Panc1 (cell line): Measurements from ENCODE around the gene GFER. TPM values are rescaled to one million over a fixed set of nuclear protein-coding genes. Genes with fewer than 3 reads are reported as not detected.

ENCODE experiments used
- ATAC-seq: fragments of 200-7000 bp; cut with Tn5 transposase; 2 replicates; pipeline ENCODE4 v1.9.1; 2020; ENCODE audit warnings: mild to moderate bottlenecking, moderate library complexity
- BruUV-seq: library from RNA; stranded (reverse); fragments of 400-500 nt; replicated peaks from 2 replicates; lab custom pipeline; 2021; lab: Mats Ljungman, UMichigan
- CTCF ChIA-PET: fragments of 300-600 bp; sonication (Branson Sonifier 250); formaldehyde crosslinking; loops from one replicate; lab custom pipeline; 2022; ENCODE audit warnings: antibody characterized with exemption; lab: Charles Lee
- POLR2A ChIA-PET: fragments of 300-600 bp; sonication (Branson Sonifier 250); formaldehyde crosslinking; loops from one replicate; lab custom pipeline; 2022; ENCODE audit warnings: antibody characterized with exemption; lab: Charles Lee
- DNase-seq: peaks from one replicate; pipeline ENCODE4 v3.0.0-alpha.2; 2010; ENCODE audit warnings: low read depth, low spot score
- H3K27ac ChIP-seq: 2 replicates; pipeline ENCODE4 v1.5.1; 2011; ENCODE audit warnings: mild to moderate bottlenecking, low read length, inconsistent platforms
- H3K27me3 ChIP-seq: fragments of 200-500 bp; sonication (Bioruptor generic); 2 replicates; pipeline ENCODE4 v1.6.0; 2014; ENCODE audit warnings: low read length, inconsistent platforms; ENCODE audit not compliant: control insufficient read depth, insufficient read depth
- H3K36me3 ChIP-seq: fragments of 200-500 bp; sonication (Bioruptor generic); 2 replicates; pipeline ENCODE4 v1.5.1; 2014; ENCODE audit warnings: inconsistent platforms, mild to moderate bottlenecking, low read length, moderate library complexity; ENCODE audit not compliant: control insufficient read depth, insufficient read depth
- H3K4me1 ChIP-seq: 2 replicates; pipeline ENCODE4 v1.5.1; 2011; ENCODE audit warnings: inconsistent platforms, mild to moderate bottlenecking, low read length, moderate library complexity; ENCODE audit not compliant: control insufficient read depth, insufficient read depth
- H3K4me3 ChIP-seq, 2 experiments: 2 replicates each; pipeline ENCODE4 v1.5.1; 2011 to 2012; ENCODE audit warnings: low read depth in 2 of 2, low read length in 2 of 2, mild to moderate bottlenecking in 2 of 2, inconsistent platforms in 1 of 2, moderate library complexity in 1 of 2
- H3K9me3 ChIP-seq: fragments of 200-500 bp; sonication (Bioruptor generic); 2 replicates; pipeline ENCODE4 v1.5.1; 2014; ENCODE audit warnings: low read depth, mild to moderate bottlenecking, inconsistent platforms, low read length, moderate library complexity; ENCODE audit not compliant: control insufficient read depth, insufficient read depth
- POLR2AphosphoS5 ChIP-seq: IDR thresholded peaks from 2 replicates; pipeline ENCODE4 v1.6.1; 2012; ENCODE audit warnings: mild to moderate bottlenecking, low read depth, low read length, moderate library complexity
- SIN3A ChIP-seq: IDR thresholded peaks from 2 replicates; pipeline ENCODE4 v1.6.1; 2012; ENCODE audit warnings: low read depth, mild to moderate bottlenecking, low read length, moderate library complexity, borderline replicate concordance; ENCODE audit not compliant: insufficient read depth
- TCF7L2 ChIP-seq: IDR thresholded peaks from 2 replicates; pipeline ENCODE4 v1.6.1; 2011; ENCODE audit warnings: mild to moderate bottlenecking, low read depth, low read length, inconsistent platforms
- in situ Hi-C: cut with HindIII; loops from 2 replicates; pipeline ENCODE4 v1.10.0; 2016; ENCODE audit warnings: low sequenced_read_pairs, low pct_unique_long_range_greater_than_20kb
- intact Hi-C: fragments of 100-400 bp; cut with micrococcal nuclease; formaldehyde crosslinking; loops from one replicate; pipeline ENCODE4 v1.10.0; 2022; ENCODE audit not compliant: unreplicated experiment
- total RNA-seq: library from RNA; stranded (reverse); gene quantifications from one replicate; pipeline ENCODE4 v1.2.1, GENCODE V29; 2021; ENCODE audit not compliant: unreplicated experiment
- TF ChIP-seq, protein P1 (sequence below): fragments of 450-650 bp; IDR thresholded peaks from 2 replicates; pipeline ENCODE4 v1.5.1; 2017; ENCODE audit warnings: mild to moderate bottlenecking
- TF ChIP-seq, protein P2 (sequence below), 2 experiments: IDR thresholded peaks; 2 replicates each; pipeline ENCODE4 v1.6.1; 2011 to 2012; ENCODE audit warnings: low read depth in 2 of 2, control low read depth in 1 of 2, low read length in 1 of 2, mild to moderate bottlenecking in 1 of 2, moderate library complexity in 1 of 2; ENCODE audit not compliant: insufficient read depth in 1 of 2

The GFER gene
- total RNA-seq, 1 experiment from 2014 or later = 49.2 TPM

- intact Hi-C loops (no loop called here), in situ Hi-C loops (no loop called here)
- ChIA-PET POLR2A (no interaction called here), CTCF (no interaction called here)
- Histone ChIP-seq H3K27me3 (no peaks in the 10 kb centered on the region), H3K36me3 (peaks cover 6% of the 10 kb centered on the region; the same call in 1 of the 2 replicates), H3K27ac (no peak overlapping the region), H3K9me3 (no peaks in the 10 kb centered on the region), H3K4me3 (no peak overlapping the region), H3K4me1 (peaks cover 2% of the 10 kb centered on the region)
- no peak for DNase-seq
- TF ChIP-seq SIN3A (no peak), POLR2AphosphoS5 (no peak), TCF7L2 (no peak)
- TF ChIP-seq, protein P1, sequence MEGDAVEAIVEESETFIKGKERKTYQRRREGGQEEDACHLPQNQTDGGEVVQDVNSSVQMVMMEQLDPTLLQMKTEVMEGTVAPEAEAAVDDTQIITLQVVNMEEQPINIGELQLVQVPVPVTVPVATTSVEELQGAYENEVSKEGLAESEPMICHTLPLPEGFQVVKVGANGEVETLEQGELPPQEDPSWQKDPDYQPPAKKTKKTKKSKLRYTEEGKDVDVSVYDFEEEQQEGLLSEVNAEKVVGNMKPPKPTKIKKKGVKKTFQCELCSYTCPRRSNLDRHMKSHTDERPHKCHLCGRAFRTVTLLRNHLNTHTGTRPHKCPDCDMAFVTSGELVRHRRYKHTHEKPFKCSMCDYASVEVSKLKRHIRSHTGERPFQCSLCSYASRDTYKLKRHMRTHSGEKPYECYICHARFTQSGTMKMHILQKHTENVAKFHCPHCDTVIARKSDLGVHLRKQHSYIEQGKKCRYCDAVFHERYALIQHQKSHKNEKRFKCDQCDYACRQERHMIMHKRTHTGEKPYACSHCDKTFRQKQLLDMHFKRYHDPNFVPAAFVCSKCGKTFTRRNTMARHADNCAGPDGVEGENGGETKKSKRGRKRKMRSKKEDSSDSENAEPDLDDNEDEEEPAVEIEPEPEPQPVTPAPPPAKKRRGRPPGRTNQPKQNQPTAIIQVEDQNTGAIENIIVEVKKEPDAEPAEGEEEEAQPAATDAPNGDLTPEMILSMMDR = no peak
- TF ChIP-seq, protein P2, sequence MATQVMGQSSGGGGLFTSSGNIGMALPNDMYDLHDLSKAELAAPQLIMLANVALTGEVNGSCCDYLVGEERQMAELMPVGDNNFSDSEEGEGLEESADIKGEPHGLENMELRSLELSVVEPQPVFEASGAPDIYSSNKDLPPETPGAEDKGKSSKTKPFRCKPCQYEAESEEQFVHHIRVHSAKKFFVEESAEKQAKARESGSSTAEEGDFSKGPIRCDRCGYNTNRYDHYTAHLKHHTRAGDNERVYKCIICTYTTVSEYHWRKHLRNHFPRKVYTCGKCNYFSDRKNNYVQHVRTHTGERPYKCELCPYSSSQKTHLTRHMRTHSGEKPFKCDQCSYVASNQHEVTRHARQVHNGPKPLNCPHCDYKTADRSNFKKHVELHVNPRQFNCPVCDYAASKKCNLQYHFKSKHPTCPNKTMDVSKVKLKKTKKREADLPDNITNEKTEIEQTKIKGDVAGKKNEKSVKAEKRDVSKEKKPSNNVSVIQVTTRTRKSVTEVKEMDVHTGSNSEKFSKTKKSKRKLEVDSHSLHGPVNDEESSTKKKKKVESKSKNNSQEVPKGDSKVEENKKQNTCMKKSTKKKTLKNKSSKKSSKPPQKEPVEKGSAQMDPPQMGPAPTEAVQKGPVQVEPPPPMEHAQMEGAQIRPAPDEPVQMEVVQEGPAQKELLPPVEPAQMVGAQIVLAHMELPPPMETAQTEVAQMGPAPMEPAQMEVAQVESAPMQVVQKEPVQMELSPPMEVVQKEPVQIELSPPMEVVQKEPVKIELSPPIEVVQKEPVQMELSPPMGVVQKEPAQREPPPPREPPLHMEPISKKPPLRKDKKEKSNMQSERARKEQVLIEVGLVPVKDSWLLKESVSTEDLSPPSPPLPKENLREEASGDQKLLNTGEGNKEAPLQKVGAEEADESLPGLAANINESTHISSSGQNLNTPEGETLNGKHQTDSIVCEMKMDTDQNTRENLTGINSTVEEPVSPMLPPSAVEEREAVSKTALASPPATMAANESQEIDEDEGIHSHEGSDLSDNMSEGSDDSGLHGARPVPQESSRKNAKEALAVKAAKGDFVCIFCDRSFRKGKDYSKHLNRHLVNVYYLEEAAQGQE (IDR thresholded peaks at IDR 0.05; ENCODE audit: insufficient read depth in 1 of 2, low read depth in 2 of 2, low read length in 1 of 2) = no peak
- no TSS peak for BruUV-seq
- no peak for ATAC-seq
Observed at GRCh38 chr16:1998852-1999801, 15.1 kb downstream of the GFER start.

GRCh38 chr16:1999866-2000514 lies 16.0 kb downstream of the GFER start:
- in situ Hi-C loops = no loop called here
- ChIA-PET CTCF (no interaction called here), POLR2A (no interaction called here)
- no peak for ATAC-seq
- DNase-seq = no peak
- peaks cover 11% of the 10 kb centered on the region for H3K4me1 ChIP-seq
- no TSS peak for BruUV-seq
- TF ChIP-seq SIN3A (no peak), POLR2AphosphoS5 (no peak), TCF7L2 (no peak)
- TF ChIP-seq, protein P2 (IDR thresholded peaks at IDR 0.05; ENCODE audit: insufficient read depth in 1 of 2, low read depth in 2 of 2, low read length in 1 of 2) = no peak
- TF ChIP-seq, protein P1 = no peak
- no peak overlapping the region for H3K27ac ChIP-seq
- H3K36me3 ChIP-seq = peaks cover 6% of the 10 kb centered on the region; the same call in 1 of the 2 replicates
- H3K9me3 ChIP-seq = no peaks in the 10 kb centered on the region
- no peaks in the 10 kb centered on the region for H3K27me3 ChIP-seq
- no peak overlapping the region for H3K4me3 ChIP-seq
- intact Hi-C loops = no loop called here
